Activated gamma-delta T cell treated with Interleukin-2 at 50 U/mL for 16 hours (primary cell): ENCODE data around the gene SNAP29.
"Not testable (repeated sequence)": the region's sequence is repeated elsewhere in the genome, so short reads cannot be mapped to it uniquely, and the experiment has no call there.

ENCODE experiments used
- DNase-seq: peaks from one replicate; pipeline ENCODE4 v3.0.0-alpha.2; 2020

SNAP29 gene

DNA sequence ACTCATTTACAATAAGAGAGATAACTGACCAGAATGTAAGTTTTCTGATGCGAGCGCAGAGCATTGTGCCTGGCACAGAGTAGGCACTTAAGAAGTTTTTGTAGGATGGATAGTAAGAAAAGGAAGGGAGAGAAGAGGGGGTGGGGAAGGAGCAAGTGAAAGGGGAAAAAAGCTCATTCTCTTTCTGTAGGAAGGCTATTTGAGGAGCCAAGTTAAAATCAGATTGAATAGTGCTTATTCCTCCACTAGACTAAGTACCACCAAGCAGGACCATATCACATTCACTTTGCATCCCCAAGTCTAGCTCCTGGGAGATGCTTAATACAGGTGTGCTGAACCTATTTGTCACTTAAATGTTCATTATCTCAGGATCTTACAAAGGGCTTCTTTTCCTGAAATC lies 44.3 kb downstream of the SNAP29 start:
- DNase-seq = no peak

DNA sequence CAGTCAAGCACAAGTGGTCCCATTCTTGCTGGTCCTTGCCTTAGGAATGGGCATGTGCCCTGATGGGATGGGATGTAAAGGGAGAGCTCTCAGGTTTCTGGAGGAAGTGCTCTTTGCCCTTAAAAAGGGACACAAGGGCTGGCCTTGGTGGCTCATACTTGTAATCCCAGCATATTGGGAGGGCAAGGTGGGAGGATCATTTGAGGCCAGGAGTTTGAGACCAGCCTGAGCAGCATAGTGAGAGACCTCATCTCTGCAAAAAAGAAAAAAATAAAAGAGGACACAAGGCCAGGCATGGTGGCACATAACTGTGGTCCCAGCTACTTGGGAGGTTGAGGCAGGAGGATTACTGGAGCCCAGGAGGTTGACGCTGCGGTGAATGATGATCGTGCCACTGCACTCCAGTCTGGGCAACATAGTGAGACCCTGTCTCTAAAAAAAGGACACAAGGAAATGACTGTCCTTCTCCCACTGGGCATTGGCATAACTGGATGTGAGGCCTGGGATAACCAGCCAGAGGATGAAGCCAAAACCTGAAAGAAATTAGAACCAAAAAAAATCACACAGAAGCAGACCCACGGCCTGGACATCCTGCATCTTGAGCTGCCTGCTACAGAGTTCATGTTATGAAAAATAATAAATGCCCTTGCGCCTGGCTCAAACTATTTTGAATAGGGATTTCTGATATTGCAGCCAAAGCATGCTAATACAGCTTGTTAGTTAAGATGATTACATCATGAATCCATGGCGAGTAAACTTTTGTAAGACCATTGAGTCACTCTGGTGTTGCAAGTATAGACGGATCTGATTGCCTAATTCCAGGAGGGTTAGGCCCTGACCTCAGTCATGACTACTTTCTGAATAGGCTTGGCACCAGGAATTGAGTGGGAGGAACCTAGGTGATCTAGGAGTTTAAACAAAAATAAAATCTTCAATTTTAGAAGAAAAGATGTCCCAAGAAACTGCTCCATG lies 45.5 kb downstream of the SNAP29 start:
- no peak for DNase-seq

DNA sequence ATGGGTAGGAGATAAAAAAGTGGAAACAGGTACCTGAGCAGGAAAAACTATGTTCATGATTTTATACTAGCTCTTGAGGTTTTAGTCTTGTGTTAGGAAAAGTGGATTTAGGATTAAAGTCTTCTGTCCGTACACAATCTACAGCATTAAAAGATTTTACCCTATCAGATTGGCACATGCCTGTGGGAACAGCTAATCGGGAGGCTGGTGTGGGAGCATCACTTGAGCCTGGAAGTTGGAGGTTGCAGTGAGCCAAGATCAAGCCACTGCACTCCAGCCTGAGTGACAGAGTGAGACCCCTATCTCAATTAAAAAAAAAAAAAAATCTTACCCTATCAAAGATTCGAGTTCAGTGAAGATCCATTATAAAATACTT lies 46.2 kb downstream of the SNAP29 start:
- DNase-seq = no peak

DNA sequence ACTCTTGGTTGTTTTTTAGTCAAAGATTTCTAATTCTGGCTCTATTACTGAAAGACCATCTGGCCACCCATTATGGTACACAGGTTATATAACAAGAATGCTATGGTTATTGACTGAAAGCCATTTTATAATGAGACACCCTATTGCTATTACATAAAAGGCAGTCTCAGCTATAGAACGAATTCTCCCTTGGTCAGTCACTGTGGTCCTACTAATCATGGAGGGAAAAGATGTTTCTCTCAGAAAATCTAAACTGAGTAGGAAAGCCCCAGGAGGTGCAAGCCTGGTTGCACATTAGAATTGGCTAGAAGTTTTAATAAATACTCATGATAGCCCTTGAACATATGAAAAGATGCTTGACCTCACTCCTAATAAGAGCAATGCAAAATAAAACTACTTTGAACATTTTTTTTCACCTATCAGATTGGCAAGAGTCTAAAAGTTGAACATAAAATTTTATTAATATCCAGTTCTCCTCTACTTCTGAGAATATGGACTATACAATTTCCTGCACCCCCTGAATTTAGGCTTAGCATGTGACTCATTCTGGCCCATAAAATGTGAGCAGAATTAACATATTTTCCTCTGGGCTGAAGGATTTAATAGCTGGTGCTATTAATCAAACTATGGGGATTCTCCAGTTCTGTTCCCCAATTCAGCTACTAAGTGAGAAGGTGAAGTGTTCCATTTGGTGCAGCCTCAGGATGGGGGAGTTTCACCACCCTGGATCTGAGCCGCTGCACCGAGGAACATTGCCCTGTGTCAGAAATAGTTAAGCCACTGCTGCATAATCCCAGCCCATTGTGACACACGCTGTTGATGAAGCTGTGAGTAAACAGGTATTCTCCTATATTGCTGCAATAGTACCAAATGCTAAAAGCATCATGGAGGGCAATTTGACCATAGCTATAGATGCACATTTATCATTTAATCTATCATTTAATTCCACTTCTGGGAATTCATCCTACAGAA lies 46.9 kb downstream of the SNAP29 start:
- DNase-seq = no peak

DNA sequence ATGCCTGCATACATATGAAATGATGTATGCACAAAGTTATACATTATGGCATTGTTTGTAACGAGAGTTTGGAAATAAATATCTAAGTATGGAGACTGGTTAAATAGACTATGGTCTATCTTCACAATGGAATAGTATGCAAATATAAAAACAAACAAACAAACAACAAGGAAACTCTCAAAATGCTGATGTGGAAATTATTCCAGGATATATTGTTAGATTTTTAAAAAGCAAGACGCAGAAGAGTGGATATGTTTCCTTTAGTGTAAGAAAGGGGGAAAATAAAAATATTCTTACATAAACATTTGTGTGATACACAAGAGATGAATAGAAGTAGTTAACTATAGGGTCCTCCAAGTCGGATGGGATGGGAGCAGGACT lies 47.6 kb downstream of the SNAP29 start:
- no peak for DNase-seq

DNA sequence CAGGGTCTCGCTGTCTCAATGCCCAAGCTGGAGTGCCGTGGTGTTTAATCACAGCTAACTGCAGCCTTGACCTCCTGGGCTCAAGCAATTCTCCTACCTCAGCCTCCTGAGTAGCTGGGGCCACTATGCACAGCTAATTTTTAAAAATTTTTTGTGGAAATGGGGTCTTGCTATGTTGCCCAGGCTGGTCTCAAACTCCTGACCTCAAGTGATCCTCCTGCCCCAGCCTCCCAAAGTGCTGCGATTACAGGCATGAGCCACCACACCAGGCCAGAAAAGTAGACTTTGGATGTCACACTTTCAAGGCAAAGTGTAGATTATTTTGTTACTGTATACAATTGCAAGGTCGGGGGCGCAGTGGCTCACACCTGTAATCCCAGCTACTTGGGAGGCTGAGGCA lies 49.9 kb downstream of the SNAP29 start:
- DNase-seq = not testable (repeated sequence)

DNA sequence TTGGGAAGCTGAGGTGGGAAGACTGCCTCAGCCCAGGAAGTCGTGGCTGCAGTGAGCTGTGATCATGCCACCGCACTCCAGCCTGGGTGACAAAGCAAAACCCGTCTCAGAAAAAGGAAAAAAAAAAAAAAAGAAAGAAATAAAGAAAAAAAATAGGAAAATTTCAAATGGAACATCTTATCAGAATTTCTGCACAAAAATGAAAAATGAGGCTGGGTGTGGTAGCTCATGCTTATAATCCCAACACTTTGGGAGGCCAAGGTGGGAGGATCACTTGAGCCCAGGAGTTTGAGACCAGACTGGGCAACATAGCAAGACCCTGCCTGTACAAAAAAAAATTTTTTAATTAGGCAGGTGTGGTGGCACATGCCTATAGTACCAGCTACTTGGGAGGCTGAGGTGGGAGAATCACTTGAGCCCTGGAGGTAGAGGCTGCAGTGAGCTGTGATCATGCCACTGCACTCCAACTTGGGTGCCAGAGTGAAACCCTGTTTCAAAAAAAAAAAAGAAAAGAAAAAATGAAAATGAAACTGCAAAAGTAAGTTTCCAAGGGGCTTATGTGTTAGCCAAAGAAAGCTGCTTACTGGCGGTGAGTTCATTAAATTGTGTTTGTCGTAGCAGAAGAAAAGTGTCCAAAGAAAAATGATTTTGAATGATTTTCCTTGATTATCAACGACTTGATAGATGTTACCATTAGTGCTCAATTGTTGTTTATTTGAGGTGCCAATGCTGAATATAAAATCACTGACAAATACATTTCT lies 50.9 kb downstream of the SNAP29 start:
- no peak for DNase-seq

DNA sequence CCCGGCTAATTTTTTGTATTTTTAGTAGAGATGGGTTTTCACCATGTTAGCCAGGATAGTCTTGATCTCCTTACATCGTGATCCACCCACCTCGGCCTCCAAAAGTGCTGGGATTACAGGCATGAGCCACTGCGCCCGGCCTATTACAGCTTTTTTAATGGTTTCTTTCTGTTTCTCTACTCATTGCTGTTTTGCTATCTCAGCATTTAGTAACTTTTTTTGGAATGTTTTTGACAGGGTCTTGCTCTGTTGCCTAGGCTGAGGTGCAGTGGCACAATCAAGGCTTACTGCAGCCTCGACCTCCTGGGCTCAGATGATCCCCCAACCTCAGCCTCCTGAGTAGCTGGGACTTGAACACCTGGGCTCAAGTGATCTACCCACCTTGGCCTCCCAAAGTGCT lies 53.7 kb downstream of the SNAP29 start:
- no peak for DNase-seq

DNA sequence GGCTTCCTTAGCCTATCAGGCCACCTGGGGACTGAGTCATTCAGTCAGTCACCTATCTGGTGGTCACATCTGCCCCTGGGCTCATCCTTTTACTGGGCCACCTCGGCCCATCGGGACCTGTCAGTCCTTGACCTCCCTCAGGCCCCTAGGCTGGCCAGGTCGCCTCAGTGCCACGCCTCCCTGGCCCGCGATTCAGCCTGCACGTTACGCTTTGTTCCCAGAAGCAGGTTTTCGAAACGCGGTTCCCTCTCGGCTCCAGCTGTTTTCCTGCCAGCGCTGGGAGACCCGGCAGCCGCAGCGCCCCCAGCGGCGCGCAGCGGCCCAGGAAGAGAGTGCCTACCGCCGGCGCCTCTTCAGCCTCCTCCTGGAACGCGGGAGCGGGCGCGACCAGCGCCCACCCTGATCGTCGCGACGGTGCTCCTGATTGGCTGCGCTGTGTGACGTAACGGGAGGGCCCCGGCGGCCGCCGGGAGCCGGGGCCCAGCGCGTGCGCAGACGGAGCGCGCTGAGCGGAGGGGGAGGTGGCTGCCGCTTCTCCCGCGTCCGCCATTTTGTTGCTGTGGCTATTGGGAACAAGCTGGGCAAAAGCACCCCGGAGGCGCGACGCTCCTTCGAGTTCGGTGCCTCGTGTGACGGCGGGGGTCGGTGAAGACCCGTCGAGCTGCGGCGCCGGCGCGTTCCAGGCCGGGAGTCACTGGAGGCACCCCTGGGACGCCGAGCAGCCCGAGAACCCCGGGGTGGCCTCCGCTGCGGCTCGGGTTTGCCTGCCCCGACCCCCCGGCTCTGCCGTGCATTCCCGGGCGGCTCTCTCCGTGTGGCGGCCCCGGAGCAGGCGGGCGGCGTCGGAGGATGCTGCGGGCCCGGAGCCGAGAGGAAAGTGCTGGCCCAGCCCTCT lies 58.4 kb downstream of the SNAP29 start, which contains the start of gene CRKL:
Gene CRKL, plus strand, starts transcription at position 492 of the 895 bp plus-strand sequence. CDS start 528 bp downstream, outside the sequence.
- DNase-seq = peak; percentile 95

DNA sequence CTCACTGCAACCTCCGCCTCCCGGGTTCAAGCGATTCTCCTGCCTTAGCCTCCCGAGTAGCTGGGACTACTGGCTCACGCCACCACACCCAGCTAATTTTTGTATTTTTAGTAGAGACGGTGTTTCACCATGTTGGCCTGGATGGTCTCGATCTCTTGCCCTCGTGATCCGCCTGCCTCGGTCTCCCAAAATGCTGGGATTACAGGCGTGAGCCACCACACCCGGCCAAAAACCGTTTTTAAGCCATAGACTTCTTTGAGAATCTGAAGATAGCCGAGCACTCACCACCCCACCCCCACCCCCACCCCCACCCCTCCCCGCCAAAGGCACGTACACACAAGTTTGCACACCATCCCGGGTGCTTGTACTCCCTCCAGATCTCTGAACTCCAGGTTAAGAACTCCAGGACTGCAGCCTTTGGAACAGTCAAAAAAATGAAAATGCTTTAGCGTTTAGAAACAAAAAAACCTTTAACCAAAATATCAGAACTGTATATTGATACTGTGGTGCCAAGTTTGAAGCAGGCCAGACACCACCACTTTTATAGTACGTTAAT lies 59.9 kb downstream of the SNAP29 start:
- DNase-seq = no peak

DNA sequence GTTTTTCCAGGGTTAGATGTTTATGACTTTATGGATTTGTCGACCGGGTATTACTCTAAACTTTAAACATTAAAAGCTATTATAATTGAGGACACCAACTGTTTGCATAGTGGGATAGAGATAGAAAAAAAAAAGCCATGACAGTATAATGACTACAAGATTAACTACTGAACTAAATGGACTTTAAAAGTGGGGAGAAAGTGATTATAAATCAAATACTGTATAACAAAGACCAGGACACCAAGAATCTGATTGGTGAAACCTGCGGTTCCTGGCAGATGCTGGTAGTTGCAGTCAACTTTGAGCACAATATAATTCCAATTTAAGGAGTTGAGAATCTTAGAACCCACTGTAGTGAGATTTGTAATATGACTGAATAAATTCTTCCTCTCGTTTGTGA lies 60.9 kb downstream of the SNAP29 start:
- DNase-seq = no peak

DNA sequence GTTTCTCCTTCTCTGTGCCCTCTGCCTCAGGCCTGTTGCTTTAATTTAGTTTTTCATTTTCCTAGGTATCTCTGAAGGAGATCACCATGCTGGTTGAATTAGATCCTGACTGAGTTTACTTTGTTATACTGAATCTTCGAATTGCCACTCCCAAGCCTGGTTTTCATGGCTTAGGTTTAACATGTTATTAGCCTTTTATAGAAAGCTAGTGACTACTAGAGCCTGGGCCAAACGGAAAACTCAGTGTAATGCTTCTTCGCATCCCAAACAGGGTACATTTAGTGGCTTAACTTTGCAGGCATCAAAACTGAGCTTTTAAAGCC lies 62.0 kb downstream of the SNAP29 start:
- no peak for DNase-seq

DNA sequence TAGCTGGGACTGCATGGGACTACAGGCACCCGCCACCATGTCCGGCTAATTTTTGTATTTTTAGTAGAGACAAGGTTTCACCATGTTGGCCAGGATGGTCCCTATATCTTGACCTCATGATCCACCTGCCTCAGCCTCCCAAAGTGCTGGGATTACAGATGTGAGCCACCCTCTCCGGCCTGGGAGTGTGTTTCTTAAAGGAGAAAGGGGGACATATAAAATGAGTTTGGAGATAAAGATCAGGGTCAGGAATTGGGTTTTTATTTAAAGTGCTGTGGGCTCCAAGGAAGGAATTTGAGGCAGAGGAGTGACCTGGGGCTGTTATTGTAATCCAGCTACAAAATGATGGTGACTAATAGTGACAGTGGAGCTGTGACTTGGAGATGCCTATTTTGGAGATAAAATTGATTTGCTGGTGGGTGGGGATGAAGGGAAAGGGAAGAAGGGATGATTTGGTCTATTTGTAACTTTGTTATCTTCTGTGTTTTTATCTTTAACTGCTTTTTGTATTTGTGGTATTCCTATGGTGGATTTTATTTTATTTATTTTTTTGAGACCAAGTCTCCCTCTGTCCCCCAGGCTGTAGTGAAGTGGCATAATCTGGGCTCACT lies 63.4 kb downstream of the SNAP29 start:
- DNase-seq = no peak

DNA sequence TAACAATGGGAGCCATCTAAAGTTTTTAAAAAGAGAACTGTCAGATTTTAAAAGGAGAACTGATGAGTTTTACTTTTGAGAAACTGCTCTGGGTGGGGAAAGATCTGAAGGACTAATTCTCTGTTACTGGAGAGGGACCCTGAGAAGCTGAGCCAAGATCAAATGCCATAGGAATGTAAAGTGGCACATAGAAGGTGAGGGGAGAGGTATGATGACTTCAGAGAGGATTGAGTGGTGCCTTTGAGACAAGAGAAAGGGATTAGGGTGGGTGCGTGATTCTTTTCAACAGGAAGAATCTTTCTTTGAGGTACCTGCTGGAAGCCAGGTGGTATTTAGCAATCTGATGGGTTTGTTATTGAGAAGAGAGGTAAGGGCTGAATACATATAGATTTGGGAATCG lies 67.4 kb downstream of the SNAP29 start:
- no peak for DNase-seq

DNA sequence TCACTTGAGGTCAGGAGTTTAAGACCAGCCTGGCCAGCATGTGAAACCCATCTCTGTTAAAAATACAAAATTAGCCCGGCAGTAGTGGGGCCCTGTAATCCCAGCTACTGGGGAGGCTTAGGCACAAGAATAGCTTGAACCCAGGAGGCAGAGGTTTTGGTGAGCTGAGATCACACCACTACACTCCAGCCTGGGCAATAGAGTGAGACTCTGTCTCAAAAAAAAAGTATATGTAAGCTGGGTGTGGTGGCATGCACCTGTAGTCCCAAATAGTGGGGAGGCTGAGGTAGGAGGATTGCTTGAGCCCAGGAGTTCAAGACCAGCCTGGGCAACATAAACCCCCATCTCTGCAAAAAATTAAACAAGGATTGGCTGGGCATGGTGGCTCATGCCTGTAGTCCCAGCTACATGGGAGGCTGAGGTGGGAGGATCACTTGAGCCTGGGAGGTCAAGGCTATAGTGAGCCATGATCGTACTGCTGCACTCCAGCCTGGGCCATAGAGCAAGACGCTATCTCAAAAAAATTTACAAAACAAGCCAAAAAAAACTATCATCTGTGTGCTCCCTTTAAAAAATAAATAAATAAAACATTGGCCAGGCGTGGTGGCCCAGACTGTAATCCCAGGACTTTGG lies 69.2 kb downstream of the SNAP29 start:
- DNase-seq = no peak

DNA sequence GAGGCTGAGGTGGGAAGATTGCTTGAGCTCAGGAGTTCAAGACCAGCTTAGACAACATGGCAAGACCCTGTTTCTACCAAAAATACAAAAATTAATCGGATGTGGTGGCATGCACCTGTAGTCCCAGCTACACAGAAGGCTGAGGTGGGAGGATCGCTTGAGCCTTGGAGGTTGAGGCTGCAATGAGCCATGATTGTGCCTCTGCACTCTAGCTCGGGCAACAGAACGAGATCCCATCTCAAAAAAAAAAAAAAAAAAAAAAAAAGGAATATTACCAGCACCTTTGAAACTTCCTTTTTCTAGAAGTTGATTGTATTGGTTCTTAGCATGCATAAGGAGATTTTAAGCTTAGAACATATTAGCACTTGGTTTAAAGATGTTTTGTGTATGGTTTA lies 69.8 kb downstream of the SNAP29 start:
- DNase-seq = no peak

DNA sequence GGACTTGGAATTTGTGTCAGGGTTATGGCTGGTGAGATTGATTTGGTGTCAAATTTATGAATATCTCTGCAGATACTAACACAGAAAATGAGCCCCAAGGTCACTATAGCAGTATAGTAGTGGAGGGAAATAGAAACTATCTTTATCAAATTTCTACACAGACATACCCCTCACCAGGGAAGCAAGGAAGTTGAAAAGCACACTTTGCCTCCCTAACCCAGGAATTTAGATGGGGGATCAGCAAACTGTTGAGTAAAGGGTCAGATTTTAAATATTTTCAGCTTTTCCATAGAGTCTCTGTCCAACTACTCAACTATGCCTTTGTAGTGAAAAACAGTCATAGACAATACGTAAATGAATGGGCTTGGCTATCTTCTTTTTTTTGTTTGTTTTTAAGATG lies 71.2 kb downstream of the SNAP29 start:
- no peak for DNase-seq

DNA sequence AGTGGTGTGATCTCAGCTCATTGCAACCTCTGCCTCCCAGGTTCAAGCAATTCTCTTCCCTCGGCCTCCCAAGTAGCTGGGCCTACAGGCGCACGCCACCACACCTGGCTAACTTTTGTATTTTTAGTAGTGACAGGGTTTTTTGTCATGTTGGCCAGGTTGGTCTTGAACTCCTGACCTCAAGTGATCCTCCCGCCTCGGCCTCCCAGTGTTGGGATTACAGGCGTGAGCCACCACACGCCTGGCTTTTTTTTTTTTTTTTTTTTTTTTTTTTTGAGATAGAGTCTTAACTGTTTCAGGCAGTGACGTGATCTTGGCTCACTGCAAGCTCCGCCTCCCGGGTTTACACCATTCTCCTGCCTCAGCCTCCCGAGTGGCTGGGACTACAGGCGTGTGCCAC lies 71.6 kb downstream of the SNAP29 start:
- not testable (repeated sequence) for DNase-seq

DNA sequence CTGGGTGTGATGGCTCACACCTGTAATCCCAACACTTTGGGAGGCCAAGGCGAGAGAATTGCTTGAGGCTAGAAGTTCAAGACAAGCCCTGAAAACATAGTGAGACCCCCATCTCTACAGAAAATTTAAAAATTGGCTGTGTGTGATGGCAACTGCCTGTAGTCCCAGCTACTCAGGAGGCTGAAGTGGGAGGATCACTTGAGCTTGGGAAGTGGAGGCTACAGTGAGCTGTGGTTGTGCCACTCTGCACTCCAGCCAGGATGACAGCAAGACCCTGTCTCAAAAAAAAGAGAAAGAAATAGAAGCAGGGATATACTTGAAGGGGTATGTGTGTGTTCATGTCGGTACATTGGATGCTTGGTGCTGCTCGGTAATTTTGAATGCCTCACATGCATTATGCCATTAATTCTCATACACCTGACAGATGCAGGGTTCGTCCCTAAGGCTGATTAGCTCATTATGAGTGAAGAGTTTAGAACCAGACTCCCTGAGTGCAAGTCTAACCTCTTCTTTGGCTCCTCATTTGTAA lies 72.4 kb downstream of the SNAP29 start:
- DNase-seq = no peak

DNA sequence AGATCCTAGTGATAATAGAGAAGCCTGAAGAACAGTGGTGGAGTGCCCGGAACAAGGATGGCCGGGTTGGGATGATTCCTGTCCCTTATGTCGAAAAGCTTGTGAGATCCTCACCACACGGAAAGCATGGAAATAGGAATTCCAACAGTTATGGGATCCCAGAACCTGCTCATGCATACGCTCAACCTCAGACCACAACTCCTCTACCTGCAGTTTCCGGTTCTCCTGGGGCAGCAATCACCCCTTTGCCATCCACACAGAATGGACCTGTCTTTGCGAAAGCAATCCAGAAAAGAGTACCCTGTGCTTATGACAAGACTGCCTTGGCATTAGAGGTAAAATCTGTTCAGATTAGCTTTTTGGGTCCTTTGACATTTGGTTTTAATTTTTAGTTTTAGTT lies 75.1 kb downstream of the SNAP29 start:
- DNase-seq = no peak
